Activated T-helper 9 cell treated with anti-CD3 and anti-CD28 coated beads, Interleukin-2, amount 50 U/mL, for 16 hours (primary cell): ENCODE results near the gene PPFIA2.

Experiments used
- DNase-seq: peaks from one replicate; pipeline ENCODE4 v3.0.0-alpha.2; 2020; ENCODE audit warnings: low read depth

The PPFIA2 gene

DNA sequence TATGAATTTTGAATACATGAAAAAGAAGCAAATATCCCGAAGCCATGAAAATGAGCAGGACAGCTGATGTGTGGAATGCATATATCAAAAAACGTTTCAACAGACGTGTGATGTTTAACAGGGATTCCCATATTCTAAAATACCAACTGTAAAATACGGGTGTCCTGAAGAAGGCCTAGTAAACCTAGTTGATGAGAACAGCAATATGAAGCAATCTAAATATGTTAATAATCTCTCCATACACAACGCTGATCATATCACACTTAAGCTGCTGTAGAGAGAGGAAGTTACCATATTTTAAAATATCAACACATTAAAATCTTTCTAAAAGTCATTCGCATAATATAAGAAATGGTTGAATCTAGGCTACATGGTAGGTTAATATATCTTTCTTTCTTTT lies 317.5 kb downstream of the PPFIA2 start:
- DNase-seq = no peak

DNA sequence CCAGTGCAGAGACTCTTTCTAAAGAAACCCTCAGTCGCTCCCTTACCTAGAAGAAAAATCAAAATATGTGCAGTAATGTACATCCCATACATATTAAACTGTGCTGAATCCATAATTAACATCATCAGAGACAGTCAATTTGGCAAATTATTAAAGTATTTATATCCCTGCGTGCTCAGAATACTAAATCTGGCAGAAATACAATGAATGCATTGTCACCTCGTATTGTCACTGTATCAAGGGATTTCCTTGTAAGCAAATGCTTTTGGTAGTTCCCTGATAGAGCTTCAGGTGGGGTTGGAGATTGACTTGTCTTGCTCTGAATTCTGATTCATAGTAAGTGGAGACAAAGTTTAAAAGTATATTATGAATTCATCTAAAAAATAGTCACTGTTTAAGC lies 319.1 kb downstream of the PPFIA2 start:
- no peak for DNase-seq

DNA sequence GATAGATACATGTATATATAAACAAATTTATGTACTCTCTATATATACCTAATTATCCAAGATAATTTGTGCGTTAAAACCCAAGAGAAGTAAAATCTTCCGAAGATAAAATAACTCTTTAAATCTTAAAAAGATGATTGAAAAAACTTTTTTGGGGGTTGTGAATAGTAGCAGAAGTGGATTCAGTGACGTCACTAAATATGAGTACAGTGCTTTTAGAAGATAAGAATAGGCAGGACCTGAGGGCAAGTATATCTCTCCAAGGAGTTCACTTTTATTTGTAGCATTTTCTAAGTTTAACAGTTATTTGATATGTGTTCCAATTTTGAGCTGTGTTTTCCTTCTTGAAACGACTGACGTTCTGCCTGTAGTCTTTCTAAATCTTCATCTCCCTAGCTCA lies 319.8 kb downstream of the PPFIA2 start:
- no peak for DNase-seq

DNA sequence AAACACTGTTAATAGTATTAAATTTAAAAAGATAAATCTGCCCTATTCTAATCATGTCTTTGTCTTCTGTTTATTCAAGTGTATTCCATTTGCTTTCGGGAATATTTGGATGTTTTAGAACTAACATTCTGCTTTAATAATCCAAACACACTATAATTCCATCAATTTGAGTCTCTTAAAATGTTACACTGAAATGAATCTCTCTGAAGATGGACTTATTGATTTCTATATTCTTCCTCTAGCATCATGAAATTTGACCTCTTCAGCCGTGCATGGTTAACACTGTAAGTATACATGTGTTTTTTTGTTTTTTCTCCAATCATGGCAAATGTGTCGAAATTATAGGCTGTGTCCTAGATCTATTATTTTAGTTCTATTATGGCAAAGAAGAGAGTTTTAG lies 342.1 kb downstream of the PPFIA2 start:
- no peak for DNase-seq

DNA sequence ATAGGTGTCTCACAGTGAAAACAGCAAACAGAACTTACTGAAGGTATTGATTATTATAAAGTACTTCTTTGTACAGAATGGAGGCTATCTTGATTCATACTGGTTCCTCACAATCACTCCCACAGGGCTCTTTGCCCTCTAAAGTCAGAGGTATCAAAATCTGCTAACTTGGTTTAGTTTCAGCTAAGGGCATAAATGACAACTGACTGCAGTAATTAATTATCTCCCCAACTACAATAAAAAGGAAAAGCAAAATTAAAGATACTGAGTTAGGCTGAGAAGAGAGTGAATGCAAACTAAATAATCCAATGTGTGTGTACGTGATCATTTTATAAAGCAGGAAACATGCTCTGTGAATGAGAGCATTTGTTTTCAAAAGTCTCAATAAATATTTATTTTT lies 342.6 kb downstream of the PPFIA2 start:
- no peak for DNase-seq

DNA sequence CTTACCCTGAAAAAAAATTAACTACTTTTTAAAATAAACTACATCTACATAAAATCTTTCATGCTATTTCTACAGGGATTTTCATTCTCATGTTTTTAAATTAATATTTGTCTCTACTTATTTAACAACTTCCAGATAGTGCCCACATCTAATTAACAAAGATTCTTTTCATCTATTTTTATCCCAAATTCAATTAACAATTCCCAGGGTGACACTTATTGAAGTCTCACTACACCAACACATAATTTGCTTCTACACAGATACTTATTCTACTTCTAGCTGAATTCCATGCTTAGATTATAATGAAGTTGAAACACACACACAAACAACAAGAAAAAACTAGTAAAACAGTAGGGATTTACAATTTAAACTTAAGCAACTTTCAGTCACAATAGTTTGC lies 344.7 kb downstream of the PPFIA2 start:
- DNase-seq = no peak

- no peak for DNase-seq
Observed at GRCh38 chr12:81412940-81413339, 346.2 kb downstream of the PPFIA2 start.

DNA sequence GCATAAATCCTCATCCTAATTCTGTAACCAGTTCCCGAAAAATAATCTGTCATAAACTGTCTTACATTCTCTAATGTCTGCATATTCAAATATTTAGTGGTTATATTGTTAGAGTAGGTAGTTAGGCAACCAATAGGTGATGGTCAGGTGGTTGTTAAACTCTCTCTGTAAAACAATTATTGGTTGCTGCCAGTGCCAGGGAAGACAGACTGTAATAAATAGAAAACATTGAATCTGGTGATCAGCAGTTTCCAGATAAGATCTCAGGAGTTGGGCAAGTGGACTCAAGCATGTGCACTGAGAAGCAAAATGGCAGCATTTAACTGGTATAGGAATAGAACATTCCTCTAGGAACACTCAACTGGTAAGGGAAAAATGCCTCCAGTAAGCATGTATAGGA lies 355.8 kb downstream of the PPFIA2 start:
- DNase-seq = no peak

GRCh38 chr12:81401241-81401640 lies 357.9 kb downstream of the PPFIA2 start:
- no peak for DNase-seq

- no peak for DNase-seq
Observed at GRCh38 chr12:81400024-81400423, 359.1 kb downstream of the PPFIA2 start.

GRCh38 chr12:81395431-81395830 lies 363.7 kb downstream of the PPFIA2 start:
- DNase-seq = no peak

GRCh38 chr12:81389550-81390099 lies 369.5 kb downstream of the PPFIA2 start:
- DNase-seq = no peak

- DNase-seq = no peak
Observed at GRCh38 chr12:81386101-81386500, 373.0 kb downstream of the PPFIA2 start.

- no peak for DNase-seq
Observed at GRCh38 chr12:81381951-81382350, 377.2 kb downstream of the PPFIA2 start.

DNA sequence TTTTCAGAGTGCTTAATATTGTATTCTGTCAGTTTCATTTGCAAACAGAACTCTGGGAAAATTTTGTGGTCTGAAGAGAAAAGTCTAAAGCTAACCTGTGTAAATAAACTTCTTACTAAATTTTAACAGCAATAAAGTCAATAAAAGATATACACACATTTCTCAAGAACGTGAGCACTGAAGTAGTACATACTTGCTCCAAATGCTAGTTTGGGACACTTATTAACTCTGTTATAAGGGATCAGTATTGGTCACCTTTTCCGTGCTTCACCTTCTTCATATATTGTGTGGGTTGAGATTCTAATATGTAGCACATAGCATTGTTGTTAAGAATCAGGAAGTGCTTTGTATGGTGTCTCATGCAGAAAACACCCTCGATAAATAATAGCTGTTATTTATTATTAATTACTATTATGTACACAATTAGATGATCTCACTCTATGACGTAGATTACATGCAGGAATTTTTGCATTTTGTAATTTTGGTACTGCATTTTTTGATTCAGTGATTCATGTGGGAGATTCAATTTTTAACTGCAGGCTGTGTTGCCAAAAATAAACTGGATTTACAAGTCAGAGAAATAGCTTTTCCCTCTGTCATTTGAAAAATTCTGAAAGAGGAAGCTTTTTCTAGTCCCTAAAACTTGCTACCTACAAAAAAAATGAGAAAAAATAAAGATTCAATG lies 380.4 kb downstream of the PPFIA2 start:
- DNase-seq = no peak

- DNase-seq = no peak
Observed at GRCh38 chr12:81377771-81378170, 381.4 kb downstream of the PPFIA2 start.

DNA sequence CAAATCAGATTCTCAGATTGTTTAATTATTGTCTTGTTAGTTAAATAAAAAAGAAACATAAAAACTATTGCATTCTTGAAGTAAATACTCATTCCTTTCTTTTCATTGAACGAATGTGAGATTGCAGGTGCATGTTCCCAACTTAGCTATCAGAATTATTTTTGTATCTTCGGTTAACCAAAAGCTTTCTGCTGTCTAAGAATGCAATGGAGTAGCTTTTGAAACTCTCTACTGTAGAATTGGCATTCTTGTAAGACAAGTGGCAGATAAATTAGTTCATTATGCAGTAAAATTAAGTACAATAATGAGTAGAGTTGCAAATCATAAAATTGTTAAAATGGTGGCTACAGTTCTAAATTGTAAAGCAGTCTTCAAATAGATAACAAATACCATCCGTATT lies 383.2 kb downstream of the PPFIA2 start:
- no peak for DNase-seq

GRCh38 chr12:81370456-81370855 lies 388.7 kb downstream of the PPFIA2 start:
- no peak for DNase-seq

DNA sequence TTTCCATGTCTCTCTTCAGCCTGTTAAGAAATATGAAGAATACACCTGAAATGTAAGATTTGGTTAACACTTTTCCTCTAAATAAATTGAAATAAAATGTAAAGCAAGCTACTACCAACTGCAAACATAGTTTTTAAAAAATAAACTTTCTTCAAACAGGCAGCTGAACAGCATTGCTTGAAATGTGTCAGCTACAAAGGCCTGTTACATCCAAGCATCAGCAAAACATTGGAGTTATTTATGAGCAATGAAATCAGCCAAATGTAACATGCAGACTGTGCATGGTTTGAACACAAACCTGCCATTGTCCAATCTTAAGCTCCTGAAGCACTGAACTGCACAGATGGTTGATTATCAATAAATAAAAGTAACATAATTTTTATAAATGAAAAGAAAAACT lies 390.0 kb downstream of the PPFIA2 start:
- no peak for DNase-seq

DNA sequence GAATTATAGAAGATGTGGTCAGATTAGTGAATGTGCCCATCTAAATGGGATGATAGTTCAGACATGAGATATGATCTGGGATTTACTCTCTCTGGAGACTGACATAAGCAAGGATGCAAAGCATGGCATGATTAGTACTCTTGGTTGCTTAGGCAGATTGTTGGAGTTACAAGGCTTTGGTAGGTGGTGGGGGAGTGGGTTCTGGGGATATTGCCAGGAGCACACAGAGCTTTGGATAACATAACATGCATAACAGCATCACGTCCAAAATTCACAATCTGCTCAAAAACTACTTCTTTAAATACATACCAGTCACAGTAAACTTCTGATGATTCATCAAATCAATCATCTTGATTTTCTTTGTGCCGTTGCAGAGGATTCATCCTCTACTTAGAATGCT lies 393.9 kb downstream of the PPFIA2 start:
- no peak for DNase-seq

GRCh38 chr12:81360916-81361315 lies 398.2 kb downstream of the PPFIA2 start:
- DNase-seq = no peak

- no peak for DNase-seq
Observed at GRCh38 chr12:81359736-81360135, 399.4 kb downstream of the PPFIA2 start.

DNA sequence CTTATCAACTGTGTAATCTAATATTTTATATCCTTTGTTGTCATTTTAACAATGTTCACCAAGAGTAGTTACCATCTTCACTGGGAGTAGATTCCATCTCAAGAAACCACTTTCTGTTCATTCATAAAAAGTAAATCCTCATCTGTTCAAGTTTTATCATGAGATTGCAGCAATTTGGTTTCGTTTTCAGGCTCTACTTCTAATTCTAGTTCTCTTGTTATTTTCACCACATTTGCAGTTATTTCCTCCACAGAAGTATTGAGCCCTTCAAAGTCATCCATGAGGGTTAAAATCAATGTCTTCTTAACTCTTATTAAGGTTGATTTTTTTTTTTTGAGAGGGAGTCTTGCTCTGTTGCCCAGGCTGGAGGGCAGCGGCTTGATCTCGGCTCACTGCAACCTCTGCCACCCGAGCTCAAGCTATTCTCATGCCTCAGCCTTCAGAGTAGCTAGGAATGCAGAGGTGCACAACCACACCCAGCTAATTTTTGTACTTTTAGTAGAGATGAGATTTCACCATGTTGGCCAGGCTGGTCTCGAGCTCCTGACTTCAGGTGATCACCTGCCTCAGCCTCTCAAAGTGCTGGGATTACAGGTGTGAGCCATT lies 404.7 kb downstream of the PPFIA2 start:
- no peak for DNase-seq

DNA sequence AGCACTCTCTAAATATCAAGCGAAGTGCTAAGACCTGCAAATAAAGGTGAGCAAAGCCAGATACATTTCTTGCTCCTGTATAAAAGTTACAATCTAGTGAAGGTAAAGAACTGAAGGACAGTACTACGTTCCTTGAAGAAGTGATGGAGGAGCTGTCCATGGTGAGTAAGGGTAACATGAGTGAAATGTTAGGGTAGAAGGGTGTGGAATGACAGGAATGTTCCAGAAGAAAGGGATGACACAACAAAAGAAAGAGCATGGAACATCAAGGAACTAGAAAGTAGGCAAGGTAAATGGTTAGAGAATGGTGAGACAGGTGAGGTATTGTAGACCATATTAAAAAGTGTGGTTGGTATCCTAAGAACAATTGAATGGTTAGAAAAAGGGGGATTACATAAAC lies 408.8 kb downstream of the PPFIA2 start:
- no peak for DNase-seq
